WTC11 (cell line): ENCODE results near the gene NDUFAF8. TPM values are rescaled to one million over a fixed set of nuclear protein-coding genes. Genes with fewer than 3 reads are reported as not detected.

Experiments used
- ATAC-seq: fragments of 200-7000 bp; cut with Tn5 transposase; 2 replicates; pipeline ENCODE4 v1.10.0; 2021; ENCODE audit warnings: mild to moderate bottlenecking, moderate library complexity
- CTCF ChIA-PET: fragments of 300-600 bp; sonication (Branson Sonifier 250); formaldehyde crosslinking; loops from one replicate; lab custom pipeline; 2021; ENCODE audit warnings: antibody characterized with exemption; lab: Charles Lee
- POLR2A ChIA-PET: fragments of 350-600 bp; sonication (Branson Sonifier 250); formaldehyde crosslinking; loops from one replicate; lab custom pipeline; 2021; ENCODE audit warnings: antibody characterized with exemption; lab: Charles Lee
- DNase-seq: peaks from one replicate; pipeline ENCODE4 v3.0.0; 2021; ENCODE audit warnings: low spot score
- H3K27ac Mint-ChIP-seq: 2 replicates; pipeline ENCODE4 v1.8.0; 2021; ENCODE audit warnings: mixed read lengths
- H3K27me3 Mint-ChIP-seq: 2 replicates; pipeline ENCODE4 v1.8.0; 2021; ENCODE audit warnings: low read depth, mild to moderate bottlenecking, moderate library complexity, mixed read lengths
- H3K36me3 Mint-ChIP-seq: 2 replicates; pipeline ENCODE4 v1.8.0; 2021; ENCODE audit warnings: mixed read lengths
- H3K4me1 Mint-ChIP-seq: 2 replicates; pipeline ENCODE4 v1.8.0; 2022; ENCODE audit warnings: mixed read lengths
- H3K4me3 Mint-ChIP-seq: 2 replicates; pipeline ENCODE4 v1.8.0; 2021; ENCODE audit warnings: mild to moderate bottlenecking, moderate library complexity, mixed read lengths
- H3K9me3 Mint-ChIP-seq: 2 replicates; pipeline ENCODE4 v1.8.0; 2021; ENCODE audit warnings: mixed read lengths
- CBFB ChIP-seq: sonication (generic); formaldehyde crosslinking; IDR thresholded peaks from 2 replicates; pipeline ENCODE4 v1.8.1; 2022; ENCODE audit warnings: mild to moderate bottlenecking, low read depth, missing genetic modification reagents
- CREB1 ChIP-seq: sonication (generic); formaldehyde crosslinking; IDR thresholded peaks from 2 replicates; pipeline ENCODE4 v1.8.0; 2023; ENCODE audit warnings: mild to moderate bottlenecking, missing genetic modification reagents
- EMX1 ChIP-seq: fragments of 250-450 bp; sonication (Bioruptor Pico); IDR thresholded peaks from 2 replicates; pipeline ENCODE4 v1.8.0; 2021; ENCODE audit warnings: mild to moderate bottlenecking
- FOXJ3 ChIP-seq: sonication (generic); formaldehyde crosslinking; IDR thresholded peaks from 2 replicates; pipeline ENCODE4 v1.9.0; 2021; ENCODE audit warnings: missing genetic modification reagents, mild to moderate bottlenecking, borderline replicate concordance
- GTF2I ChIP-seq: fragments of 250-450 bp; sonication (Bioruptor Pico); conservative IDR thresholded peaks from 2 replicates; pipeline ENCODE4 v1.4.0; 2021; ENCODE audit warnings: mild to moderate bottlenecking
- JAZF1 ChIP-seq: fragments of 250-450 bp; sonication (Bioruptor Pico); IDR thresholded peaks from 2 replicates; pipeline ENCODE4 v1.9.0; 2021; ENCODE audit warnings: moderate library complexity, mild to moderate bottlenecking, inconsistent platforms
- NFATC4 ChIP-seq: fragments of 250-450 bp; sonication (Bioruptor Pico); IDR thresholded peaks from 2 replicates; pipeline ENCODE4 v1.9.0; 2021; ENCODE audit warnings: mild to moderate bottlenecking
- NFE2L1 ChIP-seq: sonication (generic); formaldehyde crosslinking; IDR thresholded peaks from 2 replicates; pipeline ENCODE4 v1.8.1; 2023; ENCODE audit warnings: missing genetic modification reagents
- NR1H2 ChIP-seq: sonication (generic); formaldehyde crosslinking; IDR thresholded peaks from 2 replicates; pipeline ENCODE4 v1.9.0; 2021; ENCODE audit warnings: mild to moderate bottlenecking, moderate library complexity, missing genetic modification reagents
- SP1 ChIP-seq: sonication (generic); formaldehyde crosslinking; conservative IDR thresholded peaks from 2 replicates; pipeline ENCODE4 v1.8.1; 2022; ENCODE audit warnings: missing genetic modification reagents
- TCF7 ChIP-seq: sonication (generic); formaldehyde crosslinking; IDR thresholded peaks from 2 replicates; pipeline ENCODE4 v1.8.0; 2022; ENCODE audit warnings: mild to moderate bottlenecking, low read depth, missing genetic modification reagents, moderate library complexity
- ZNF263 ChIP-seq: sonication (generic); formaldehyde crosslinking; IDR thresholded peaks from 2 replicates; pipeline ENCODE4 v1.8.1; 2022; ENCODE audit warnings: low read depth, mild to moderate bottlenecking, moderate library complexity, missing genetic modification reagents
- total RNA-seq: library from RNA; stranded (reverse); gene quantifications from 3 replicates; pipeline ENCODE4 v1.2.3, GENCODE V29; 2021
- TF ChIP-seq, protein P1 (sequence below): sonication (generic); formaldehyde crosslinking; IDR thresholded peaks from 2 replicates; pipeline ENCODE4 v1.8.1; 2022; ENCODE audit warnings: mild to moderate bottlenecking, missing genetic modification reagents, moderate library complexity, borderline replicate concordance
- TF ChIP-seq, protein P2 (sequence below): sonication (generic); formaldehyde crosslinking; IDR thresholded peaks from 2 replicates; pipeline ENCODE4 v1.8.0; 2022; ENCODE audit warnings: missing genetic modification reagents
- TF ChIP-seq, protein P3 (sequence below): sonication (generic); formaldehyde crosslinking; IDR thresholded peaks from 2 replicates; pipeline ENCODE4 v1.8.0; 2022; ENCODE audit warnings: mild to moderate bottlenecking, missing genetic modification reagents
- TF ChIP-seq, protein P4 (sequence below): sonication (generic); formaldehyde crosslinking; IDR thresholded peaks from 2 replicates; pipeline ENCODE4 v1.8.0; 2023; ENCODE audit warnings: missing genetic modification reagents
- TF ChIP-seq, protein P5 (sequence below): sonication (generic); formaldehyde crosslinking; IDR thresholded peaks from 2 replicates; pipeline ENCODE4 v1.8.0; 2022; ENCODE audit warnings: mild to moderate bottlenecking, missing genetic modification reagents
- TF ChIP-seq, protein P6 (sequence below): sonication (generic); formaldehyde crosslinking; conservative IDR thresholded peaks from 2 replicates; pipeline ENCODE4 v1.8.1; 2023; ENCODE audit warnings: mild to moderate bottlenecking, low read depth, missing genetic modification reagents, moderate library complexity
- TF ChIP-seq, protein P7 (sequence below): sonication (generic); formaldehyde crosslinking; IDR thresholded peaks from 2 replicates; pipeline ENCODE4 v1.8.1; 2023; ENCODE audit warnings: mild to moderate bottlenecking, missing genetic modification reagents

Gene NDUFAF8
- total RNA-seq, 1 experiment from 2014 or later, result 73.0 TPM

DNA sequence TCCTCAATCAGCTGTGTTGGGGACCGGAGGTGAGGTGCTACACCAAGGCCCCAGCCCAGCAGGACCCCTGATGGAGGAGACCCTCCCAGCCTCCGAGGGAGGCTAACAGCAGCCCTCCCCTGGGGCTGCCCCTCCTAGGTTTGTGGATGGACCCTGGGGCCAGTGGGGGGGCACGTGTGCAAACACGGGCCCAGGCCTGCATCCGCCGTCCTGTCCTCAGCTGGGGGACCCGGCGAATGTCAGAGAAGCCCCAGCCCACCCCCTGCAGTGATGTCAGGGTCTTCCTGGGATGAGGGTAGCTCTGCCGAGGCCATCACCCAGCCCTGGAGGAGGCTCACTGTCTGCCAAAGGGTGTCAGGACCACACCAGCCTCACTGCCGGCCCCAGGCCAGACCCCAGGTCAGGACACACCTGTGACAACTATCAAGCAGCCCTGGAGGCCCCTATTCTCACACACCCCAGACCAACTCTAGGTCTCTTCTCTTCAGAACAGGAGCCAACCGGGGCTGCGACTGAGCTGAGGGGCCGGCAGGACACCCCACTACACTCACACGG, 43.1 kb upstream of the NDUFAF8 start (continued):
- TF ChIP-seq CBFB (CRISPR knock-in tag), result no peak

DNA sequence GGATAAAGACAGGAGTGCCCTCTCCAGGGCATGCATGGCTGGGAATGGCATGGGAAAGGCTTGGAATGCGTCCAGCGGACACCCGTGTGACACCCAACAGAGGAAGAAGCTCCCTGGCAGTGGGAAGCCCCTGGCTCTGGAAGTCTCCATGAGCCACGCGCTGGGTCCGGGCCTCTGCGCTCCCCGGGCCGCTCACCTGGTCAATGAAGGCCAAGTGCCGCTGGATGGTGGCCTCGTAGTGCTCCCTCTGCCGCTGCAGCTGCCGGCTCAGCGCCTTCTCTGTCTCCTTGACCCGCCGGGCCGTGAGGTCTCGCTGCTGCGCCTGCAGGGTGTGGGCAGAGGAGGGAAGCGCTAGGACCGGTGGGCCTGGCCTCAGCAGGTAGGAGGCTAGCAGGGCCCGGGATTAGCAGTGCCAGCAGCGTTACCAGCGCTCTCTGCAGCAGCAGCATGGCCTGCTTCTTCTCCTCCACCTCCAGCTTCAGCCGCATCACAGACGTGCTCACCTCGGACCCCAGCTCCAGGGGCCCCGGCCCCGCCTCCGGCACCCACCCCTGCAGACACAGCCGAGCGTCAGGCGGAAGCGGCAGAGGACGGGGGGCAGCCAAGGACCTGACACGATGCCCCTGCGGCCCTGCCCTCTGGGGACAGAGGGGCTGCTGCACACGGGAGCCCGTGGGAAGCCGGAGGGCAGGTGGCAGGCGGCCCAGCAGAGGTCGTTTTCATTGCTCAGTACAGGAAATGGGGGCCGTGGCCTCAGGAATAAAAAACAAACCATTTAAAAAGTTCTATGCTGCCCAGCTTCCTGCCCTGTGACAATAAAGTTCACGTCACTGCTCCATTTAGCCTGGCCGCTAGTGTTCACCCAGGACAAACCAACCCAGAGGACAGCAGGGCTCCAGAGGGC, 42.4 kb upstream of the NDUFAF8 start:
- no peak for DNase-seq
- TF ChIP-seq JAZF1, result no peak
- TF ChIP-seq, protein P1, sequence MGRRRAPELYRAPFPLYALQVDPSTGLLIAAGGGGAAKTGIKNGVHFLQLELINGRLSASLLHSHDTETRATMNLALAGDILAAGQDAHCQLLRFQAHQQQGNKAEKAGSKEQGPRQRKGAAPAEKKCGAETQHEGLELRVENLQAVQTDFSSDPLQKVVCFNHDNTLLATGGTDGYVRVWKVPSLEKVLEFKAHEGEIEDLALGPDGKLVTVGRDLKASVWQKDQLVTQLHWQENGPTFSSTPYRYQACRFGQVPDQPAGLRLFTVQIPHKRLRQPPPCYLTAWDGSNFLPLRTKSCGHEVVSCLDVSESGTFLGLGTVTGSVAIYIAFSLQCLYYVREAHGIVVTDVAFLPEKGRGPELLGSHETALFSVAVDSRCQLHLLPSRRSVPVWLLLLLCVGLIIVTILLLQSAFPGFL (CRISPR knock-in tag), result no peak
- no peak for TF ChIP-seq NFE2L1 (CRISPR knock-in tag)
- TF ChIP-seq ZNF263 (CRISPR knock-in tag), result no peak
- TF ChIP-seq TCF7 (CRISPR knock-in tag), result no peak
- TF ChIP-seq FOXJ3 (CRISPR knock-in tag), result no peak
- TF ChIP-seq, protein P2, sequence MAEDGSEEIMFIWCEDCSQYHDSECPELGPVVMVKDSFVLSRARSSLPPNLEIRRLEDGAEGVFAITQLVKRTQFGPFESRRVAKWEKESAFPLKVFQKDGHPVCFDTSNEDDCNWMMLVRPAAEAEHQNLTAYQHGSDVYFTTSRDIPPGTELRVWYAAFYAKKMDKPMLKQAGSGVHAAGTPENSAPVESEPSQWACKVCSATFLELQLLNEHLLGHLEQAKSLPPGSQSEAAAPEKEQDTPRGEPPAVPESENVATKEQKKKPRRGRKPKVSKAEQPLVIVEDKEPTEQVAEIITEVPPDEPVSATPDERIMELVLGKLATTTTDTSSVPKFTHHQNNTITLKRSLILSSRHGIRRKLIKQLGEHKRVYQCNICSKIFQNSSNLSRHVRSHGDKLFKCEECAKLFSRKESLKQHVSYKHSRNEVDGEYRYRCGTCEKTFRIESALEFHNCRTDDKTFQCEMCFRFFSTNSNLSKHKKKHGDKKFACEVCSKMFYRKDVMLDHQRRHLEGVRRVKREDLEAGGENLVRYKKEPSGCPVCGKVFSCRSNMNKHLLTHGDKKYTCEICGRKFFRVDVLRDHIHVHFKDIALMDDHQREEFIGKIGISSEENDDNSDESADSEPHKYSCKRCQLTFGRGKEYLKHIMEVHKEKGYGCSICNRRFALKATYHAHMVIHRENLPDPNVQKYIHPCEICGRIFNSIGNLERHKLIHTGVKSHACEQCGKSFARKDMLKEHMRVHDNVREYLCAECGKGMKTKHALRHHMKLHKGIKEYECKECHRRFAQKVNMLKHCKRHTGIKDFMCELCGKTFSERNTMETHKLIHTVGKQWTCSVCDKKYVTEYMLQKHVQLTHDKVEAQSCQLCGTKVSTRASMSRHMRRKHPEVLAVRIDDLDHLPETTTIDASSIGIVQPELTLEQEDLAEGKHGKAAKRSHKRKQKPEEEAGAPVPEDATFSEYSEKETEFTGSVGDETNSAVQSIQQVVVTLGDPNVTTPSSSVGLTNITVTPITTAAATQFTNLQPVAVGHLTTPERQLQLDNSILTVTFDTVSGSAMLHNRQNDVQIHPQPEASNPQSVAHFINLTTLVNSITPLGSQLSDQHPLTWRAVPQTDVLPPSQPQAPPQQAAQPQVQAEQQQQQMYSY (CRISPR knock-in tag), result no peak
- TF ChIP-seq, protein P3, sequence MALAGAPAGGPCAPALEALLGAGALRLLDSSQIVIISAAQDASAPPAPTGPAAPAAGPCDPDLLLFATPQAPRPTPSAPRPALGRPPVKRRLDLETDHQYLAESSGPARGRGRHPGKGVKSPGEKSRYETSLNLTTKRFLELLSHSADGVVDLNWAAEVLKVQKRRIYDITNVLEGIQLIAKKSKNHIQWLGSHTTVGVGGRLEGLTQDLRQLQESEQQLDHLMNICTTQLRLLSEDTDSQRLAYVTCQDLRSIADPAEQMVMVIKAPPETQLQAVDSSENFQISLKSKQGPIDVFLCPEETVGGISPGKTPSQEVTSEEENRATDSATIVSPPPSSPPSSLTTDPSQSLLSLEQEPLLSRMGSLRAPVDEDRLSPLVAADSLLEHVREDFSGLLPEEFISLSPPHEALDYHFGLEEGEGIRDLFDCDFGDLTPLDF (CRISPR knock-in tag), result no peak
- Mint-ChIP-seq H3K27ac (no peak overlapping the region), H3K36me3 (peaks cover 2% of the 10 kb centered on the region; the same call in 1 of the 2 replicates), H3K4me3 (no peak overlapping the region), H3K27me3 (no peaks in the 10 kb centered on the region), H3K4me1 (no peaks in the 10 kb centered on the region), H3K9me3 (no peaks in the 10 kb centered on the region)
- ChIA-PET POLR2A (no interaction called here), CTCF (no interaction called here)
- ATAC-seq, result no peak

DNA sequence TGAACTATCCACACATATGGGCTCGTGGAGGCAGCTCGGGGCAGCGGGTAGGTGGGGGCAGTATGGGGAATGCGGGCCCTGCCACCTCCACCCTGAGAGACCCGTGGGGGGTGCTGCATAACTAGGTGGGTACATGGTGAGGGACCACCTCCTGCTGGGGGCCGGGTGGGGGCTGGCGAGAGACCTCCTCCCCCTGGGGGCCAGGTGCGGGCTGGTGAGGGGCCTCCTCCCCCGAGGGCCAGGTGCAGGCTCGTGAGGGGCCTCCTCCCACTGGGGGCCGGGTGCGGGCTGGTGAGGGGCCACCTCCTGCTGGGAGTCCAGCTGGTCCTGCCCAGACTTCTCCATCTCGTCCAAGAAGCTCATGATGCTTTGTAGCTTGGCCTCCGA, 41.7 kb upstream of the NDUFAF8 start:
- no peak for DNase-seq
- ChIA-PET CTCF (interaction anchor here (0.8 kb wide), 1 partner anchor 76 kb away, joined by 3 read pairs; no protein-coding TSS in a partner anchor), POLR2A (no interaction called here)
- Mint-ChIP-seq H3K27me3 (no peaks in the 10 kb centered on the region), H3K27ac (no peak overlapping the region), H3K36me3 (peaks cover 2% of the 10 kb centered on the region; the same call in 1 of the 2 replicates), H3K4me1 (no peaks in the 10 kb centered on the region), H3K4me3 (no peak overlapping the region), H3K9me3 (no peaks in the 10 kb centered on the region)
- no peak for ATAC-seq
- TF ChIP-seq, protein P4, sequence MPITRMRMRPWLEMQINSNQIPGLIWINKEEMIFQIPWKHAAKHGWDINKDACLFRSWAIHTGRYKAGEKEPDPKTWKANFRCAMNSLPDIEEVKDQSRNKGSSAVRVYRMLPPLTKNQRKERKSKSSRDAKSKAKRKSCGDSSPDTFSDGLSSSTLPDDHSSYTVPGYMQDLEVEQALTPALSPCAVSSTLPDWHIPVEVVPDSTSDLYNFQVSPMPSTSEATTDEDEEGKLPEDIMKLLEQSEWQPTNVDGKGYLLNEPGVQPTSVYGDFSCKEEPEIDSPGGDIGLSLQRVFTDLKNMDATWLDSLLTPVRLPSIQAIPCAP (CRISPR knock-in tag), result no peak
- TF ChIP-seq NR1H2 (CRISPR knock-in tag) (no peak), FOXJ3 (CRISPR knock-in tag) (no peak), SP1 (CRISPR knock-in tag) (no peak), EMX1 (CRISPR knock-in tag) (no peak), GTF2I (CRISPR knock-in tag) (no peak), CREB1 (CRISPR knock-in tag) (no peak), NFATC4 (CRISPR knock-in tag) (no peak)
- TF ChIP-seq, protein P5, sequence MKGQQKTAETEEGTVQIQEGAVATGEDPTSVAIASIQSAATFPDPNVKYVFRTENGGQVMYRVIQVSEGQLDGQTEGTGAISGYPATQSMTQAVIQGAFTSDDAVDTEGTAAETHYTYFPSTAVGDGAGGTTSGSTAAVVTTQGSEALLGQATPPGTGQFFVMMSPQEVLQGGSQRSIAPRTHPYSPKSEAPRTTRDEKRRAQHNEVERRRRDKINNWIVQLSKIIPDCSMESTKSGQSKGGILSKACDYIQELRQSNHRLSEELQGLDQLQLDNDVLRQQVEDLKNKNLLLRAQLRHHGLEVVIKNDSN (CRISPR knock-in tag), result no peak
- TF ChIP-seq, protein P6, sequence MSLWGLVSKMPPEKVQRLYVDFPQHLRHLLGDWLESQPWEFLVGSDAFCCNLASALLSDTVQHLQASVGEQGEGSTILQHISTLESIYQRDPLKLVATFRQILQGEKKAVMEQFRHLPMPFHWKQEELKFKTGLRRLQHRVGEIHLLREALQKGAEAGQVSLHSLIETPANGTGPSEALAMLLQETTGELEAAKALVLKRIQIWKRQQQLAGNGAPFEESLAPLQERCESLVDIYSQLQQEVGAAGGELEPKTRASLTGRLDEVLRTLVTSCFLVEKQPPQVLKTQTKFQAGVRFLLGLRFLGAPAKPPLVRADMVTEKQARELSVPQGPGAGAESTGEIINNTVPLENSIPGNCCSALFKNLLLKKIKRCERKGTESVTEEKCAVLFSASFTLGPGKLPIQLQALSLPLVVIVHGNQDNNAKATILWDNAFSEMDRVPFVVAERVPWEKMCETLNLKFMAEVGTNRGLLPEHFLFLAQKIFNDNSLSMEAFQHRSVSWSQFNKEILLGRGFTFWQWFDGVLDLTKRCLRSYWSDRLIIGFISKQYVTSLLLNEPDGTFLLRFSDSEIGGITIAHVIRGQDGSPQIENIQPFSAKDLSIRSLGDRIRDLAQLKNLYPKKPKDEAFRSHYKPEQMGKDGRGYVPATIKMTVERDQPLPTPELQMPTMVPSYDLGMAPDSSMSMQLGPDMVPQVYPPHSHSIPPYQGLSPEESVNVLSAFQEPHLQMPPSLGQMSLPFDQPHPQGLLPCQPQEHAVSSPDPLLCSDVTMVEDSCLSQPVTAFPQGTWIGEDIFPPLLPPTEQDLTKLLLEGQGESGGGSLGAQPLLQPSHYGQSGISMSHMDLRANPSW (CRISPR knock-in tag), result no peak
- TF ChIP-seq, protein P7, sequence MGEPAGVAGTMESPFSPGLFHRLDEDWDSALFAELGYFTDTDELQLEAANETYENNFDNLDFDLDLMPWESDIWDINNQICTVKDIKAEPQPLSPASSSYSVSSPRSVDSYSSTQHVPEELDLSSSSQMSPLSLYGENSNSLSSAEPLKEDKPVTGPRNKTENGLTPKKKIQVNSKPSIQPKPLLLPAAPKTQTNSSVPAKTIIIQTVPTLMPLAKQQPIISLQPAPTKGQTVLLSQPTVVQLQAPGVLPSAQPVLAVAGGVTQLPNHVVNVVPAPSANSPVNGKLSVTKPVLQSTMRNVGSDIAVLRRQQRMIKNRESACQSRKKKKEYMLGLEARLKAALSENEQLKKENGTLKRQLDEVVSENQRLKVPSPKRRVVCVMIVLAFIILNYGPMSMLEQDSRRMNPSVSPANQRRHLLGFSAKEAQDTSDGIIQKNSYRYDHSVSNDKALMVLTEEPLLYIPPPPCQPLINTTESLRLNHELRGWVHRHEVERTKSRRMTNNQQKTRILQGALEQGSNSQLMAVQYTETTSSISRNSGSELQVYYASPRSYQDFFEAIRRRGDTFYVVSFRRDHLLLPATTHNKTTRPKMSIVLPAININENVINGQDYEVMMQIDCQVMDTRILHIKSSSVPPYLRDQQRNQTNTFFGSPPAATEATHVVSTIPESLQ (CRISPR knock-in tag), result no peak
